Tibial nerve (tissue), 4 donors: Measurements from ENCODE around the gene MPPED1. TPM values are rescaled to one million over a fixed set of nuclear protein-coding genes. Genes with fewer than 3 reads are reported as not detected.

ENCODE experiments used
- DNase-seq, 2 donors: peaks; one replicate each; pipeline ENCODE4 v3.0.0-alpha.2; 2019; ENCODE audit warnings: low spot score in 2 of 2
- H3K27ac ChIP-seq, 4 donors: fragments of 200-600 bp; sonication (generic) in 3 of 4; one replicate each; pipeline ENCODE4 v1.5.1; 2017 to 2019; ENCODE audit warnings: mild to moderate bottlenecking in 1 of 4
- H3K27me3 ChIP-seq, 2 donors: fragments of 200-600 bp; sonication (generic) in 1 of 2; one replicate each; pipeline versions ENCODE4 v1.5.1 to v1.6.0; 2017 to 2019
- H3K36me3 ChIP-seq, 3 donors: fragments of 200-600 bp; sonication (generic); one replicate each; pipeline ENCODE4 v1.5.1; 2018 to 2019
- H3K4me1 ChIP-seq, 4 donors: fragments of 200-600 bp; sonication (generic) in 3 of 4; one replicate each; pipeline ENCODE4 v1.5.1; 2017 to 2019
- H3K4me3 ChIP-seq, 4 donors: fragments of 200-600 bp; sonication (generic) in 3 of 4; one replicate each; pipeline ENCODE4 v1.5.1; 2017 to 2019; ENCODE audit warnings: mild to moderate bottlenecking in 1 of 4, moderate library complexity in 1 of 4
- H3K9me3 ChIP-seq, 4 donors: fragments of 200-600 bp; sonication (generic) in 3 of 4; one replicate each; pipeline ENCODE4 v1.5.1; 2017 to 2019
- CTCF ChIP-seq, 5 experiments: fragments of 200-600 bp in 3 of 5; fragments of 450-650 bp in 2 of 5; sonication (generic) in 3 of 5; IDR thresholded peaks; one replicate each; pipeline ENCODE4 v1.5.1; 2016 to 2019; ENCODE audit warnings: antibody characterized with exemption in 5 of 5, mild to moderate bottlenecking in 3 of 5, moderate library complexity in 2 of 5
- EP300 ChIP-seq, 2 donors: sonication (generic); formaldehyde crosslinking; IDR thresholded peaks; one replicate each; pipeline ENCODE4 v1.6.1; 2017; ENCODE audit warnings: antibody characterized with exemption in 2 of 2, mild to moderate bottlenecking in 1 of 2
- POLR2A ChIP-seq, 2 donors: fragments of 450-650 bp; IDR thresholded peaks; one replicate each; pipeline ENCODE4 v1.6.1; 2017; ENCODE audit warnings: antibody characterized with exemption in 2 of 2, mild to moderate bottlenecking in 2 of 2, moderate library complexity in 2 of 2
- WGBS, 2 donors: methylation state at CpG; one replicate each; pipeline ENCODE4 v1.1.5; 2018; 5-methylcytosine and 5-hydroxymethylcytosine counted together
- total RNA-seq, 4 donors: library from RNA; depleted of rRNA; stranded (reverse); fragments of >200 nt; gene quantifications; one replicate each; pipeline ENCODE4 v1.1.0, GENCODE V29; 2016

The MPPED1 gene
- total RNA-seq, 4 donors from 2014 or later: 1.2 to 2.4 (median 1.8) TPM

- H3K36me3 ChIP-seq: peaks cover 0 to 21% (median 0%) of the 10 kb centered on the region in 3 donors
- DNase-seq: no peak
- H3K27me3 ChIP-seq: no peaks in the 10 kb centered on the region
- 75 to 76% methylated on average over 14 of the region's 14 CpGs for WGBS, 2 donors
- TF ChIP-seq EP300 (IDR thresholded peaks at IDR 0.05) (no peak), POLR2A (IDR thresholded peaks at IDR 0.05) (no peak), CTCF (IDR thresholded peaks at IDR 0.05) (no peak)
- H3K27ac ChIP-seq: no peak overlapping the region
- H3K4me3 ChIP-seq: no peak overlapping the region
- no peaks in the 10 kb centered on the region for H3K4me1 ChIP-seq
- peaks cover 0 to 8% (median 0%) of the 10 kb centered on the region in 4 donors for H3K9me3 ChIP-seq
Observed at GRCh38 chr22:43550024-43550620, 138.3 kb downstream of the MPPED1 start.

- Histone ChIP-seq H3K27ac (no peak overlapping the region), H3K9me3 (peaks cover 0 to 8% (median 0%) of the 10 kb centered on the region in 4 donors), H3K4me1 (no peaks in the 10 kb centered on the region), H3K4me3 (no peak overlapping the region), H3K27me3 (no peaks in the 10 kb centered on the region), H3K36me3 (peaks cover 0 to 21% (median 0%) of the 10 kb centered on the region in 3 donors)
- DNase-seq: no peak
- TF ChIP-seq POLR2A (IDR thresholded peaks at IDR 0.05) (no peak), EP300 (IDR thresholded peaks at IDR 0.05) (no peak), CTCF (IDR thresholded peaks at IDR 0.05) (no peak)
- 68 to 71% methylated on average over 6 of the region's 6 CpGs for WGBS, 2 donors
Observed at GRCh38 chr22:43550672-43551071, 138.9 kb downstream of the MPPED1 start.

DNA sequence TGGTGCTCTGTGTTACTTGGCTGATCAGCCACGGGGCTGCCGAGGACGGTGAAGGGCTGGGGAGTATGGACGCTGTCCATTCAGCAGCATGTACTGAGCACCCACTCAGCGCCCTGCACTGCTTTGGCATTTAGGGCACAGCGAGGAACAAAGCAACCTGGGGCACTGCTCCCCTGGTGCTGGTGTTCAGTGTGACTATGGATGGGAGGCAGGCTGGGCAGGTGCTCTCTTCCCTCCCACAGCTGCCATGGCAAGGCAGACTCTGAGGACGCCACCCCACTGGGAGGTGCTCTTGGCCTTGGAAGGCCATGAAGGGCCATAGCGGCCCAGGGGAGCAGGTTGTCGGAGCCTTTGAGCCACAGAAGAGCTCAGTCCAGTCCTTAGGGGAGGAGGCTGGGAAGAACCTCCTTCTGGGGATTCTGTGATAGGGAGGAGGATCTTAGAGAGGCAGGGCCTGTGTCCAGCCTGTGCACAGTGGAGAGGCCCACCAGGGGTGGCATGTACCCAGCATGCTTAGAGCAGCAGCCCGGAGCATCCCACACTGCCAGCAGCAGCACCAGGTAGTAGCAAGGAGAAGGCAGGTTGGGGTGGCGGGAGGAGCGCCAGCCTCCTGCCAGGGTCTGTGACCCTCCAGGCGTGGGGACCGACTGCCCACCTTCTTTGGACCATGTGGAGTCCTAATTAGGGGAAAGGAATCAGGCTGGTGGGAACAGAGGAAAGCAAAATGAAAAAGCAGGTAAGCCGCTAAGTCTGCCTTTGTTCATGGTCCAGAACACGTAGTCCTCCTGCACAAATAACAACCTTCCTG, 141.8 kb downstream of the MPPED1 start:
- TF ChIP-seq CTCF (IDR thresholded peaks at IDR 0.05) (no peak), EP300 (IDR thresholded peaks at IDR 0.05) (no peak), POLR2A (IDR thresholded peaks at IDR 0.05) (no peak)
- Histone ChIP-seq H3K27me3 (no peaks in the 10 kb centered on the region), H3K4me3 (no peak overlapping the region), H3K36me3 (peaks cover 0 to 21% (median 0%) of the 10 kb centered on the region in 3 donors), H3K27ac (no peak overlapping the region), H3K9me3 (peaks cover 0 to 18% (median 0%) of the 10 kb centered on the region in 4 donors), H3K4me1 (no peaks in the 10 kb centered on the region)
- DNase-seq: no peak
- 91 to 94% methylated on average over 14 to 16 of the region's 16 CpGs for WGBS, 2 donors

- H3K4me1 ChIP-seq: no peaks in the 10 kb centered on the region
- TF ChIP-seq CTCF (IDR thresholded peaks at IDR 0.05): no peak
- no peak for TF ChIP-seq POLR2A (IDR thresholded peaks at IDR 0.05)
- TF ChIP-seq EP300 (IDR thresholded peaks at IDR 0.05): no peak
- no peak overlapping the region for H3K4me3 ChIP-seq
- peaks cover 0 to 19% (median 0%) of the 10 kb centered on the region in 4 donors for H3K9me3 ChIP-seq
- H3K27ac ChIP-seq: no peak overlapping the region
- WGBS, 2 donors: 88 to 91% methylated on average over 6 of the region's 6 CpGs
- DNase-seq: no peak
- H3K27me3 ChIP-seq: no peaks in the 10 kb centered on the region
- H3K36me3 ChIP-seq: peaks cover 0 to 21% (median 0%) of the 10 kb centered on the region in 3 donors
Observed at GRCh38 chr22:43554259-43554636, 142.4 kb downstream of the MPPED1 start.
